Measurements from ENCODE around the gene IL1F10. TPM values are rescaled to one million over a fixed set of nuclear protein-coding genes. Genes with fewer than 3 reads are reported as not detected.

The IL1F10 gene
- total RNA-seq, 1 donor from 2014 or later: not detected

DNA sequence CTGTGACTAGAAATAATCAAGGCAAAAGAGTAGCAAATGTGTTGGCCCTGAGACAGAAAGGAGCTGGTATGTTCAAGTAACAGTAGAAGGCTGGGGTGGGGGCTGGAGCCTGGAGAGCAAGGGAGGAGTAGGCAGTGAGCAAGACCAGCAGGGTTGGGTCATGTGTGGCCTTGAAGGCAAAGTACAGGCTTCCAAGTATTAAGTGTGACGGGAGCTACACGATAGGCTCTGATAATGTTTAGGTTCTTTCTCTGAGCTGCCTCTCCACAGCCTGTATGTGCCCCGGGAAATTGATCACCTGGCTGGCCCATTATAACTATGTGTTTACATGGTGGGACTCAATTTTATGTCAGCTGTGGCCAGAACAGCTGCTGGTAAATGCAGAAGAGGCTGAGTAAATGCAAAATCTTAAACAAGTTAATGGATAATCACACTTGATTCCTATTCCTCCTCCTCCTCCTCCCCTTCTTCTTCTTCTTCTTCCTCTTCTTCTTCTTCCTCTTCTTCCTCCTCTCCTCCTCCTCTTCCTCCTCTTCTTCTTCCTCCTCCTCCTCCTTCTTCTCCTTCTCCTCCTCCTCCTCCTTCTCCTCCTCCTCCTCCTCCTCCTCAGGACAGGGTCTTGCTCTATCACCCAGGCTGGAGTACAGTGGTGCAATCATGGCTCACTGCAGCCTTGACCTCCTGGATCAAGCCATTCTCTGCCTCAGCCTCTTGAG lies 9.3 kb downstream of the IL1F10 start:
- Mint-ChIP-seq H3K27me3 (ENCODE audit: low read depth, unreplicated experiment) (peaks cover 46% of the 10 kb centered on the region), H3K27ac (ENCODE audit: unreplicated experiment) (no peak overlapping the region), H3K36me3 (ENCODE audit: low read depth, unreplicated experiment) (no peaks in the 10 kb centered on the region), H3K9me3 (ENCODE audit: unreplicated experiment) (no peaks in the 10 kb centered on the region), H3K4me3 (ENCODE audit: unreplicated experiment) (no peak overlapping the region), H3K4me1 (ENCODE audit: low read depth, unreplicated experiment) (peaks cover 3% of the 10 kb centered on the region)
- Histone ChIP-seq H3K27me3 (ENCODE audit: insufficient read depth, low read length) (peaks cover 17% of the 10 kb centered on the region), H3K9ac (ENCODE audit: low read length) (no peak overlapping the region), H3K4me3 (ENCODE audit: insufficient read depth, low read depth, low read length) (no peak overlapping the region), H2AFZ (ENCODE audit: low read depth, low read length) (no peak overlapping the region), H3K27ac (ENCODE audit: low read depth, low read length) (no peak overlapping the region), H3K4me1 (ENCODE audit: insufficient read depth, low read length) (no peaks in the 10 kb centered on the region), H3K36me3 (ENCODE audit: insufficient read depth, low read length) (no peaks in the 10 kb centered on the region), H3K9me3 (ENCODE audit: insufficient read depth, low read depth, low read length) (no peaks in the 10 kb centered on the region), H3K4me2 (ENCODE audit: low read length) (no peak overlapping the region), H3K79me2 (ENCODE audit: insufficient read depth, low read length) (no peaks in the 10 kb centered on the region), H4K20me1 (ENCODE audit: insufficient read depth, low read length) (no peaks in the 10 kb centered on the region)
- FAIRE-seq (no peak), DNase-seq (ENCODE audit: low read depth) (no peak)
- TF ChIP-seq, protein P1, sequence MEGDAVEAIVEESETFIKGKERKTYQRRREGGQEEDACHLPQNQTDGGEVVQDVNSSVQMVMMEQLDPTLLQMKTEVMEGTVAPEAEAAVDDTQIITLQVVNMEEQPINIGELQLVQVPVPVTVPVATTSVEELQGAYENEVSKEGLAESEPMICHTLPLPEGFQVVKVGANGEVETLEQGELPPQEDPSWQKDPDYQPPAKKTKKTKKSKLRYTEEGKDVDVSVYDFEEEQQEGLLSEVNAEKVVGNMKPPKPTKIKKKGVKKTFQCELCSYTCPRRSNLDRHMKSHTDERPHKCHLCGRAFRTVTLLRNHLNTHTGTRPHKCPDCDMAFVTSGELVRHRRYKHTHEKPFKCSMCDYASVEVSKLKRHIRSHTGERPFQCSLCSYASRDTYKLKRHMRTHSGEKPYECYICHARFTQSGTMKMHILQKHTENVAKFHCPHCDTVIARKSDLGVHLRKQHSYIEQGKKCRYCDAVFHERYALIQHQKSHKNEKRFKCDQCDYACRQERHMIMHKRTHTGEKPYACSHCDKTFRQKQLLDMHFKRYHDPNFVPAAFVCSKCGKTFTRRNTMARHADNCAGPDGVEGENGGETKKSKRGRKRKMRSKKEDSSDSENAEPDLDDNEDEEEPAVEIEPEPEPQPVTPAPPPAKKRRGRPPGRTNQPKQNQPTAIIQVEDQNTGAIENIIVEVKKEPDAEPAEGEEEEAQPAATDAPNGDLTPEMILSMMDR (IDR thresholded peaks at IDR 0.05; ENCODE audit: insufficient read depth, low read depth, low read length): no peak
- no peak for TF ChIP-seq EZH2 (IDR thresholded peaks at IDR 0.05; ENCODE audit: insufficient read depth, low read length)

DNA sequence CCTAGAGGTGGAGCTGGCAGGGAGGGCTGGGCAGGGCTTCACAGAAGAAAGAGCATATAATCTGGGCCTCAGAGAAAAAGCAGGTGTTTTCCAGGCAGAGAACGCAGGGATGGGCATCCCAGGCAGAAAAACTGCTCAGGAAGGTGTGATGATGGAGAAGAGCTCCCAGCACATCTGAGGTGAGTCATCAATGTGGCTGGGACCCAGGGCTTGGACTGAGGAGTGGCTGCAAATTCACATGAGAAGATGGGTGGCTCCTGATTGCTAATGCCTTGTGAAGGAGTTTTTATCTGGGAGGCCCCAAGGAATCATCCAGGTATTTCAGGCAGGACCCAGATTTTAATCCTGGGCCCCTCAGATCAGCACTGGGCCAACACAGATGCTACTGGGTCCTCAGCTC lies 10.2 kb downstream of the IL1F10 start:
- Mint-ChIP-seq H3K36me3 (ENCODE audit: low read depth, unreplicated experiment) (no peaks in the 10 kb centered on the region), H3K27ac (ENCODE audit: unreplicated experiment) (no peak overlapping the region), H3K9me3 (ENCODE audit: unreplicated experiment) (no peaks in the 10 kb centered on the region), H3K27me3 (ENCODE audit: low read depth, unreplicated experiment) (peaks cover 48% of the 10 kb centered on the region), H3K4me1 (ENCODE audit: low read depth, unreplicated experiment) (peaks cover 2% of the 10 kb centered on the region), H3K4me3 (ENCODE audit: unreplicated experiment) (no peak overlapping the region)
- DNase-seq (ENCODE audit: low read depth) (peak; percentile 32), FAIRE-seq (no peak)
- Histone ChIP-seq H3K79me2 (ENCODE audit: insufficient read depth, low read length) (no peaks in the 10 kb centered on the region), H3K9ac (ENCODE audit: low read length) (no peak overlapping the region), H3K4me3 (ENCODE audit: insufficient read depth, low read depth, low read length) (no peak overlapping the region), H4K20me1 (ENCODE audit: insufficient read depth, low read length) (no peaks in the 10 kb centered on the region), H3K4me2 (ENCODE audit: low read length) (no peak overlapping the region), H3K27me3 (ENCODE audit: insufficient read depth, low read length) (peaks cover 20% of the 10 kb centered on the region), H2AFZ (ENCODE audit: low read depth, low read length) (no peak overlapping the region), H3K4me1 (ENCODE audit: insufficient read depth, low read length) (no peaks in the 10 kb centered on the region), H3K9me3 (ENCODE audit: insufficient read depth, low read depth, low read length) (no peaks in the 10 kb centered on the region), H3K27ac (ENCODE audit: low read depth, low read length) (no peak overlapping the region), H3K36me3 (ENCODE audit: insufficient read depth, low read length) (no peaks in the 10 kb centered on the region)
- TF ChIP-seq, protein P1 (IDR thresholded peaks at IDR 0.05; ENCODE audit: insufficient read depth, low read depth, low read length): no peak
- no peak for TF ChIP-seq EZH2 (IDR thresholded peaks at IDR 0.05; ENCODE audit: insufficient read depth, low read length)

DNA sequence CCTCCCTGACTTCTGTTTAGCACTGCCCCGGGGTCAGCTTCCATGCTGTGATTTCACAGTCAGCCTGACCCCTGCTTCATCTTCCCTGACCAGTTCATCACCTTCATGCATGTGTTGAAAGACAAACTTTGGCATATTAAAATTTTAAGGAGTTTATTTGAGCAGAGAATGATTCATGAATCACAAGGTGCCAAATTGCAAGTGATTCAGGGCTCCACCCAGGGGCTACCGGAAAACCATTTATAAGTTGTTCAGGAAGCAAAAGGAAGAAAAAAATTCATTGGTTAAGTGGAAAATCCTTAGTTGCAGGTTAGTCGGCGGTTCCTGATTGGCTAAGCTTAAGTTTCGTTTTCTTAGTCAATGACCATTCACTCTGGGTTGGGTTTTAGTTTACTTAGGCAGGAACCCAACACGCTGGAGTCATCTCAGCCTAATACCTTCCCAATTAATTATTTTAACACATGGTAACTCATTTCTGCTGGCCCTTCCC lies 10.6 kb downstream of the IL1F10 start:
- no peak overlapping the region for H3K9ac ChIP-seq (ENCODE audit: low read length)
- FAIRE-seq (no peak), DNase-seq (ENCODE audit: low read depth) (peak; percentile 60)
- Mint-ChIP-seq H3K36me3 (ENCODE audit: low read depth, unreplicated experiment) (no peaks in the 10 kb centered on the region), H3K27me3 (ENCODE audit: low read depth, unreplicated experiment) (peaks cover 50% of the 10 kb centered on the region), H3K9me3 (ENCODE audit: unreplicated experiment) (no peaks in the 10 kb centered on the region), H3K4me1 (ENCODE audit: low read depth, unreplicated experiment) (no peaks in the 10 kb centered on the region), H3K4me3 (ENCODE audit: unreplicated experiment) (no peak overlapping the region), H3K27ac (ENCODE audit: unreplicated experiment) (no peak overlapping the region)
- no peak overlapping the region for H3K27ac ChIP-seq (ENCODE audit: low read depth, low read length)
- H3K4me2 ChIP-seq (ENCODE audit: low read length): no peak overlapping the region
- H2AFZ ChIP-seq (ENCODE audit: low read depth, low read length): no peak overlapping the region
- TF ChIP-seq EZH2 (IDR thresholded peaks at IDR 0.05; ENCODE audit: insufficient read depth, low read length): no peak
- TF ChIP-seq, protein P1 (IDR thresholded peaks at IDR 0.05; ENCODE audit: insufficient read depth, low read depth, low read length): no peak
- H3K4me3 ChIP-seq (ENCODE audit: insufficient read depth, low read depth, low read length): no peak overlapping the region
- H3K4me1 ChIP-seq (ENCODE audit: insufficient read depth, low read length): no peaks in the 10 kb centered on the region
- no peaks in the 10 kb centered on the region for H3K79me2 ChIP-seq (ENCODE audit: insufficient read depth, low read length)
- no peaks in the 10 kb centered on the region for H4K20me1 ChIP-seq (ENCODE audit: insufficient read depth, low read length)
- H3K27me3 ChIP-seq (ENCODE audit: insufficient read depth, low read length): peaks cover 25% of the 10 kb centered on the region
- no peaks in the 10 kb centered on the region for H3K36me3 ChIP-seq (ENCODE audit: insufficient read depth, low read length)
- H3K9me3 ChIP-seq (ENCODE audit: insufficient read depth, low read depth, low read length): no peaks in the 10 kb centered on the region
